ENCODE data around the gene SLC16A5. TPM values are rescaled to one million over a fixed set of nuclear protein-coding genes. Genes with fewer than 3 reads are reported as not detected.

SLC16A5 gene
- total and polyA plus RNA-seq, 3 donors from 2014 or later, result 6.4 to 11.1 (median 6.9) TPM

DNA sequence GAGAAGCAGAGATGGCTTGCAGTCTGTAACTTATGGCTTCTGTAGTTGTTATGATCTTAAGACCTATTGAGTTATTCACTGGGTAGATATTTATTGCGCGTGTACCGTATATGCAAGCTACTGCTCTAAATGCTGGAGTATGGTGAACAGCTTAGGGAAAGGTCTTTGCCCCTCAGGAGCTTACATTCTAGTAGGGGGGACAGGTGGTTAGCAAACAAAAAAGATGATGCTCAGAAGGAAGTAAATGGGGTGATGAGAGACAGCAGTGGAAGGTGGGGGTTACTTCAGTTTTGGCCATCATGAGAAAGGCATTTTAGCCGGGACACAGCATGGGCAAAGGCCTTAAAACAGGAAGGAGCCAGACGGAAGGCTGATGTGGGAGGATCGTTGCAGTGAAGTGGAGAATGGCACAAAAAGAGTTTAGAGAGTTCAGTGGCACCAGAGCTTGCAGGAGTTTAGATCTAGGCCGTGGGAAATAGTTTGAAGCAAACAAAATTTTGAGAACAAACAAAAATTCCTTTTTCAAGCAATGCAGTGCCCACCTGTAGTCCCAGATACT is 24.1 kb downstream of the SLC16A5 start:
- DNase-seq, result no peak
- Histone ChIP-seq H3K9me3 (no peaks in the 10 kb centered on the region), H3K27me3 (no peaks in the 10 kb centered on the region), H3K4me1 (peaks cover 16% of the 10 kb centered on the region), H3K4me3 (no peak overlapping the region), H3K27ac (no peak overlapping the region), H3K36me3 (ENCODE audit: low read depth, missing control alignments) (no peaks in the 10 kb centered on the region)
- TF ChIP-seq POLR2A (IDR thresholded peaks at IDR 0.05), result no peak
- TF ChIP-seq, protein P1, sequence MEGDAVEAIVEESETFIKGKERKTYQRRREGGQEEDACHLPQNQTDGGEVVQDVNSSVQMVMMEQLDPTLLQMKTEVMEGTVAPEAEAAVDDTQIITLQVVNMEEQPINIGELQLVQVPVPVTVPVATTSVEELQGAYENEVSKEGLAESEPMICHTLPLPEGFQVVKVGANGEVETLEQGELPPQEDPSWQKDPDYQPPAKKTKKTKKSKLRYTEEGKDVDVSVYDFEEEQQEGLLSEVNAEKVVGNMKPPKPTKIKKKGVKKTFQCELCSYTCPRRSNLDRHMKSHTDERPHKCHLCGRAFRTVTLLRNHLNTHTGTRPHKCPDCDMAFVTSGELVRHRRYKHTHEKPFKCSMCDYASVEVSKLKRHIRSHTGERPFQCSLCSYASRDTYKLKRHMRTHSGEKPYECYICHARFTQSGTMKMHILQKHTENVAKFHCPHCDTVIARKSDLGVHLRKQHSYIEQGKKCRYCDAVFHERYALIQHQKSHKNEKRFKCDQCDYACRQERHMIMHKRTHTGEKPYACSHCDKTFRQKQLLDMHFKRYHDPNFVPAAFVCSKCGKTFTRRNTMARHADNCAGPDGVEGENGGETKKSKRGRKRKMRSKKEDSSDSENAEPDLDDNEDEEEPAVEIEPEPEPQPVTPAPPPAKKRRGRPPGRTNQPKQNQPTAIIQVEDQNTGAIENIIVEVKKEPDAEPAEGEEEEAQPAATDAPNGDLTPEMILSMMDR (IDR thresholded peaks at IDR 0.05), result no peak
- 84 to 86% methylated on average over 7 of the region's 7 CpGs for WGBS, 2 donors
- intact Hi-C loops (cut with DNase I; ENCODE audit: low total_unique reads), result loop anchor here (10.0 kb wide), 2 partner anchors 93 to 147 kb away; partner anchors contain the start of gene NUP85

DNA sequence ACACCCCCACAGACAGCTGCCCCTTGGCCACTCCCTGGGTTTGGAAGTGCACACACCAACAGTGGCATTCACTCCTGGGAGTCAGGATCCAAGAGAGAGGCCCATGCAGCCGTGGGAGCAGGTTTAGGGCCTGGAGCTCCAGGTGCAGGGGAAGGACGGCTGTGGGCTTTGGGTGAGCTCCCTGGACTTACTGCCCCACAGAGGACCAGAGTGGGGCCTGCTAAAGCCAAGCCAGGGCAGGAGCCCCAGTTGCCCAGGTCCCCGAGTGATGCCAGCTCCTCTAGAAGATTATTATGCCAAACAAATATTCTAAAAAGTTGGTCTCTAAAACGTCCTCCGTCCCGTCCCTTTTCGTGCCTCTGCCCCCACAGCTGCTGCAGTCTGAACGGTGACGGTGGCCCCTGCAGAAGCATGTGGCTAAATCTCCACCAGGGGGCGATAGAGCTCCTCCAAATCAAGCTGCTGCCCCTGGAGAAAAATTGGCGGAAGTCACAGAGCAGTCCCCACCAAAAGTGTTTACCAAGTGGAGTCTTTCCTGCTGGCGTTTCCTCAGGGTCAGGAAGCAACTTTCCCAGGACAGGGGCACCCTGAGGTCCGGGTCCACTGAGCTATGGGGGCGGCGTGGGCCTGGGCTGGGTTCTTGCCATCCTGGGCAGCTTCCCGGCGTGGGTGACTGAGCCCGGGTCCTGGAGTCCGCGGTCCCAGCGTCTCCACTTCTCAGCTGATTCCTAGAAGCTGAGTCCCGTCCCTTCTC is 26.2 kb downstream of the SLC16A5 start:
- DNase-seq, result peak; percentile 97
- Histone ChIP-seq H3K36me3 (ENCODE audit: low read depth, missing control alignments) (no peaks in the 10 kb centered on the region), H3K4me3 (peak overlapping the region; percentile 34 to 58), H3K27me3 (no peaks in the 10 kb centered on the region), H3K27ac (peak overlapping the region; percentile 71 to 80), H3K9me3 (no peaks in the 10 kb centered on the region), H3K4me1 (peaks cover 14% of the 10 kb centered on the region)
- TF ChIP-seq POLR2A (IDR thresholded peaks at IDR 0.05), result no peak
- TF ChIP-seq, protein P1 (IDR thresholded peaks at IDR 0.05), result peak; percentile 90 to 99 (median 94)
- intact Hi-C loops (cut with DNase I; ENCODE audit: low total_unique reads), result loop anchor here (10.0 kb wide), 2 partner anchors 91 to 149 kb away; partner anchors contain the start of gene NUP85
- 0 to 3% methylated on average over 6 to 22 of the region's 22 CpGs for WGBS, 2 donors

DNA sequence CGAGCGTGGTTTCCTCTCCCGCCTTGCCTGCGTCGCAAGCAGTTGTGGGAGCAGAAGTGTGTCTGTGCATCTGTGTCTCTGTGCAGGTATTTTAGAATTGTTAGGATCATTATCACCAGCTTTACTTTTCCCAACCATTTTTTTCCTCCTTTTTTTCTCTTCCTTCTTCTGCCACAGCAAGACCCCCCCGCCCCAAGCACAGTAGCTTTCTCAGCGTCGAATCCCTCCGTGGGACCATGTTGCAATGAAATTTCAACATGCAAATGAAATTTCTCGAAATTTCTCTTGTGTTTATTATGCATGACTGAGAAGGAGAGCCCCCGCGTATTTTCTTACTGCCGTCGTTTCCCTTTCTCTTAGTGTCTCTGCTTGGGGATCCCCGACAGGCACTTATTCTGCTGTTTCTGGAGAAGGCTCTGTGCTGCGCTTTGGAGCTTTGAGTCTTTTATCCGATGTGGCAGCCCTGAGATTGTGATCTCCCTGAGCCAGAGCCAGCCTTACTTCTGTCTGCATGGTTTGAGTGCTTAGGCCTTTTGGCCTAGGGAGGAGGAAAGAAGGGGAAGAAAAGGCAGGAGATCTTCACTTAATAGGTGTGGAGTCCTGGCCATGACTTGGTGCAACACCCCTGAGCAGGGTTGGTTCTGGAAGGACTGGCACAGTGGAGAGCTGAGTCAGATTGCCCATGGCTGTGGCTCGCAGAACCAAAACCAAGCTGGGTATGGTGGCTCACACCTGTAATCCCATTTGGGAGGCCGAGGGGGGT is 27.0 kb downstream of the SLC16A5 start:
- Histone ChIP-seq H3K4me3 (peak overlapping the region; percentile 34 to 58), H3K27me3 (no peaks in the 10 kb centered on the region), H3K4me1 (peaks cover 9% of the 10 kb centered on the region), H3K36me3 (ENCODE audit: low read depth, missing control alignments) (no peaks in the 10 kb centered on the region), H3K9me3 (no peaks in the 10 kb centered on the region), H3K27ac (peak overlapping the region; percentile 71 to 80)
- WGBS, 2 donors, result 33 to 39% methylated on average over 19 of the region's 19 CpGs
- TF ChIP-seq POLR2A (IDR thresholded peaks at IDR 0.05), result no peak
- TF ChIP-seq, protein P1 (IDR thresholded peaks at IDR 0.05), result no peak
- DNase-seq, result no peak
- intact Hi-C loops (cut with DNase I; ENCODE audit: low total_unique reads), result loop anchor here (10.0 kb wide), 2 partner anchors 90 to 150 kb away; partner anchors contain the start of gene NUP85

DNA sequence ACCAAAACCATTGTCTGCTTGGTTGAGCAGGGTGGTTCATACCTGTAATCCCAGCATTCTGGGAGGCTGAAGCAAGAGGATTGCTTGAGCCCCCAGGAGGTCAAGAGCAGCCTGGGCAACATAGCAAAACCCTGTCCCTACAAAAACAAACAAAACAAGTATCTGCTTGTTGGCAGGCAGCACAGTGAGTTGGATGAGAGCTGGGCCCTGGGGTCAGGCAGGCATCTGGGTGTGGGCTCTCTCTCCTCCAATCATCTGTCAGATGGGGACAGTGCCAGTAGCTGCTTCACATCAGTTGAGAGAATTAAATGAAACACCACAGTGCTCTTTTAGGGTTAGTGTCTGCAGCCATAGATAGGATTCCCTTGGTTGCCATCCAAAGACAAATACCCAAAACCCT is 27.8 kb downstream of the SLC16A5 start:
- intact Hi-C loops (cut with DNase I; ENCODE audit: low total_unique reads), result loop anchor here (10.0 kb wide), 2 partner anchors 89 to 151 kb away; partner anchors contain the start of gene NUP85
- peaks cover 9% of the 10 kb centered on the region for H3K4me1 ChIP-seq

More for the DNA sequence above, 27.8 kb downstream of the SLC16A5 start:
- Histone ChIP-seq H3K27me3 (no peaks in the 10 kb centered on the region), H3K4me3 (no peak overlapping the region), H3K9me3 (no peaks in the 10 kb centered on the region), H3K27ac (no peak overlapping the region), H3K36me3 (ENCODE audit: low read depth, missing control alignments) (no peaks in the 10 kb centered on the region)
- TF ChIP-seq, protein P1 (IDR thresholded peaks at IDR 0.05), result no peak
- DNase-seq, result no peak
